K562 (cell line): ENCODE data around the gene OR51F1. TPM values are rescaled to one million over a fixed set of nuclear protein-coding genes. Genes with fewer than 3 reads are reported as not detected.

Experiments used
- ATAC-seq: fragments of 200-7000 bp; cut with Tn5 transposase; 3 replicates; pipeline ENCODE4 v1.9.1; 2020; ENCODE audit warnings: moderate library complexity
- BruUV-seq: library from RNA; stranded (reverse); fragments of 400-500 nt; replicated peaks from 2 replicates; lab custom pipeline; 2021; lab: Mats Ljungman, UMichigan
- CTCF ChIA-PET: fragments of 300-600 bp; formaldehyde crosslinking; extraction: SDS; loops from one replicate; lab custom pipeline; 2021; ENCODE audit warnings: low intra/inter-chr PET ratio; lab: Yijun Ruan, JAX
- POLR2A ChIA-PET: fragments of 300-600, 350-650 bp; sonication (Branson Sonifier 250); formaldehyde crosslinking; extraction: SDS; loops from one replicate; lab custom pipeline; 2021; ENCODE audit warnings: antibody characterized with exemption, inconsistent platforms; lab: Yijun Ruan, JAX
- DNase-seq, 4 experiments: peaks; one replicate each; pipeline versions ENCODE4 v3.0.0 to v3.0.0-alpha.2; 2011 to 2018; ENCODE audit warnings: low spot score in 3 of 4, mixed read lengths in 3 of 4; ENCODE audit errors: extremely low read depth in 1 of 4
- FAIRE-seq: peaks from 2 replicates; lab custom pipeline; 2011; peaks lifted over from hg19 to GRCh38; lab: Jason Lieb, UNC
- H2AFZ ChIP-seq: 2 replicates; pipeline ENCODE4 v1.6.0; 2011; ENCODE audit warnings: low read depth, low read length, control low read depth, inconsistent platforms
- H3K27ac ChIP-seq: fragments of 200-600 bp; 3 replicates; pipeline ENCODE4 v1.8.0; 2011; ENCODE audit warnings: low read depth, mild to moderate bottlenecking, control low read depth, inconsistent platforms, low read length, moderate library complexity, mixed read lengths; ENCODE audit errors: extremely low read depth
- H3K27me3 ChIP-seq, 2 experiments: fragments of 300-600 bp in 1 of 2; 2 replicates in 1 of 2; 3 replicates in 1 of 2; pipeline versions ENCODE4 v1.6.0 to v1.8.0; 2011; ENCODE audit warnings: inconsistent platforms in 2 of 2, low read length in 2 of 2, mild to moderate bottlenecking in 1 of 2, mixed read lengths in 1 of 2, moderate library complexity in 1 of 2; ENCODE audit not compliant: control insufficient read depth in 2 of 2, insufficient read depth in 2 of 2
- H3K36me3 ChIP-seq: fragments of 300-600 bp; 3 replicates; pipeline ENCODE4 v1.8.0; 2011; ENCODE audit warnings: mild to moderate bottlenecking, low read length, inconsistent platforms; ENCODE audit not compliant: control insufficient read depth, insufficient read depth
- H3K4me1 ChIP-seq, 2 experiments: fragments of 200-600 bp in 1 of 2; replicated peaks in 1 of 2; 2 replicates in 1 of 2; 3 replicates in 1 of 2; pipeline versions ENCODE4 v1.5.1 to v1.8.0; 2011; ENCODE audit warnings: inconsistent platforms in 2 of 2, low read length in 2 of 2, mild to moderate bottlenecking in 1 of 2, mixed read lengths in 1 of 2, moderate library complexity in 1 of 2; ENCODE audit not compliant: control insufficient read depth in 2 of 2, insufficient read depth in 2 of 2
- H3K4me2 ChIP-seq: 2 replicates; pipeline ENCODE4 v1.6.1; 2011; ENCODE audit warnings: low read length, control low read depth, inconsistent platforms, mixed read lengths; ENCODE audit not compliant: insufficient read depth
- H3K4me3 ChIP-seq: fragments of 200-600 bp; sonication (generic), shearing (Covaris generic); 2 replicates; pipeline ENCODE4 v1.5.1; 2016; ENCODE audit warnings: control low read depth, inconsistent platforms
- H3K79me2 ChIP-seq: fragments of 200-600 bp; 3 replicates; pipeline ENCODE4 v1.8.0; 2011; ENCODE audit warnings: low read length, inconsistent platforms; ENCODE audit not compliant: control insufficient read depth, insufficient read depth
- H3K9ac ChIP-seq, 2 experiments: 2 replicates each; pipeline versions ENCODE4 v1.6.0 to v1.6.1; 2011; ENCODE audit warnings: low read depth in 2 of 2, low read length in 2 of 2, control low read depth in 1 of 2, inconsistent platforms in 1 of 2, mild to moderate bottlenecking in 1 of 2, mixed read lengths in 1 of 2; ENCODE audit not compliant: insufficient read depth in 1 of 2
- H3K9me1 ChIP-seq: one replicate; pipeline ENCODE4 v1.6.0; 2011; ENCODE audit warnings: inconsistent platforms, mild to moderate bottlenecking, low read length, moderate library complexity; ENCODE audit not compliant: control insufficient read depth, insufficient read depth
- H3K9me3 ChIP-seq: replicated peaks from 2 replicates; pipeline ENCODE4 v1.5.1; 2011; ENCODE audit warnings: low read depth, low read length, inconsistent platforms; ENCODE audit not compliant: control insufficient read depth, insufficient read depth
- H4K20me1 ChIP-seq: replicated peaks from 2 replicates; pipeline ENCODE4 v1.6.1; 2011; ENCODE audit warnings: low read length, inconsistent platforms, mixed read lengths; ENCODE audit not compliant: control insufficient read depth, insufficient read depth
- MCM7 ChIP-seq, 2 experiments: fragments of 450-650 bp; IDR thresholded peaks; 2 replicates each; pipeline ENCODE4 v1.6.1; 2016 to 2018
- NONO ChIP-seq, 2 experiments: fragments of 200-400 bp in 1 of 2; fragments of 450-650 bp in 1 of 2; formaldehyde crosslinking in 1 of 2; IDR thresholded peaks; 2 replicates each; pipeline ENCODE4 v1.6.1; 2017; ENCODE audit warnings: low read depth in 2 of 2, mild to moderate bottlenecking in 2 of 2, moderate library complexity in 2 of 2, low read length in 1 of 2
- THRAP3 ChIP-seq: fragments of 450-650 bp; IDR thresholded peaks from 2 replicates; pipeline ENCODE4 v1.6.1; 2016; ENCODE audit warnings: mild to moderate bottlenecking, inconsistent platforms, borderline replicate concordance
- ZFP30 ChIP-seq: fragments of 250-450 bp; sonication (Bioruptor Pico); IDR thresholded peaks from 2 replicates; pipeline ENCODE4 v1.8.0; 2022; ENCODE audit warnings: moderate library complexity, mild to moderate bottlenecking, inconsistent platforms, borderline replicate concordance
- ZFP36 ChIP-seq: fragments of 150-350 bp; IDR thresholded peaks from 2 replicates; pipeline ENCODE4 v1.6.1; 2018; ENCODE audit warnings: low read length, low read depth; ENCODE audit not compliant: partially characterized antibody
- ZFX ChIP-seq: sonication (generic); formaldehyde crosslinking; IDR thresholded peaks from 2 replicates; pipeline ENCODE4 v1.8.0; 2022; ENCODE audit warnings: mild to moderate bottlenecking, missing genetic modification reagents, moderate library complexity
- ZNF174 ChIP-seq: fragments of 250-450 bp; sonication (Bioruptor Pico); IDR thresholded peaks from 2 replicates; pipeline ENCODE4 v1.4.0; 2020; ENCODE audit warnings: mild to moderate bottlenecking
- ZNF41 ChIP-seq: fragments of 250-450 bp; sonication (Bioruptor Pico); conservative IDR thresholded peaks from 2 replicates; pipeline ENCODE4 v1.4.0; 2020; ENCODE audit warnings: mild to moderate bottlenecking
- ZNF436 ChIP-seq: fragments of 250-450, 450-650 bp; sonication (Bioruptor Pico); formaldehyde crosslinking; IDR thresholded peaks from 2 replicates; pipeline ENCODE4 v1.7.0; 2020; ENCODE audit warnings: mild to moderate bottlenecking
- ZNF766 ChIP-seq: fragments of 200-800 bp; sonication (Bioruptor generic); conservative IDR thresholded peaks from 2 replicates; pipeline ENCODE4 v1.6.1; 2016; ENCODE audit warnings: missing genetic modification characterization, missing compliant biosample characterization
- ZZZ3 ChIP-seq: fragments of 450-650 bp; IDR thresholded peaks from 2 replicates; pipeline ENCODE4 v1.6.1; 2016; ENCODE audit warnings: antibody characterized with exemption, mild to moderate bottlenecking, moderate library complexity
- WGBS: fragments of 100-300 bp; shearing (Covaris generic); methylation state at CpG from one replicate; pipeline ENCODE4 v1.1.6; 2016; ENCODE audit warnings: low coverage, mixed read lengths; ENCODE audit not compliant: insufficient coverage; ENCODE audit errors: missing lambda C conversion rate; 5-methylcytosine and 5-hydroxymethylcytosine counted together
- in situ Hi-C: fragments of 300-500 bp; cut with MboI; formaldehyde crosslinking; loops from 4 replicates; pipeline ENCODE4 v1.15.0; 2018; ENCODE audit warnings: inconsistent platforms, mixed read lengths
- intact Hi-C: fragments of 100-400 bp; cut with micrococcal nuclease; formaldehyde crosslinking; loops from 2 replicates; pipeline ENCODE4 v1.14.2; 2022
- polyA plus RNA-seq, 8 experiments: library from polyadenylated mRNA; depleted of rRNA in 4 of 8; stranded (reverse) in 5 of 8; unstranded in 3 of 8; fragments of >200 nt; fragmentation: Nextera tagmentation in 2 of 8; fragmentation: Illumina TruSeq in 1 of 8; extraction: Ambion mirVana in 2 of 8; extraction: Trizol in 1 of 8; gene quantifications; 2 replicates each; pipeline versions ENCODE4 v1.2.1 to v1.2.3, GENCODE V29; 2011 to 2014; ENCODE audit warnings: inconsistent platforms in 1 of 8, missing spikeins in 1 of 8
- total RNA-seq, 7 experiments: library from RNA; depleted of rRNA in 6 of 7; stranded (reverse); fragments of >200 nt in 6 of 7; fragmentation: Illumina TruSeq in 2 of 7; extraction: Trizol in 2 of 7; gene quantifications; 2 replicates each; pipeline versions ENCODE4 v1.2.1 to v1.2.3, GENCODE V29; 2011 to 2021; ENCODE audit warnings: low replicate concordance in 1 of 7
- TF ChIP-seq, protein P1 (sequence below), 2 experiments: fragments of 450-650 bp; formaldehyde crosslinking in 1 of 2; IDR thresholded peaks; 2 replicates each; pipeline versions ENCODE4 v1.4.0 to v1.6.1; 2014 to 2020; ENCODE audit warnings: mild to moderate bottlenecking in 2 of 2, borderline replicate concordance in 1 of 2, low read depth in 1 of 2
- TF ChIP-seq, protein P2 (sequence below): fragments of 450-650 bp; formaldehyde crosslinking; conservative IDR thresholded peaks from 2 replicates; pipeline ENCODE4 v1.4.0; 2022; ENCODE audit warnings: mild to moderate bottlenecking, missing genetic modification characterization

Gene OR51F1
- total and polyA plus RNA-seq, 9 of the 15 experiments (the other 6 are each of a cell fraction or from before 2014, with no cell fraction given), result not detected

DNA sequence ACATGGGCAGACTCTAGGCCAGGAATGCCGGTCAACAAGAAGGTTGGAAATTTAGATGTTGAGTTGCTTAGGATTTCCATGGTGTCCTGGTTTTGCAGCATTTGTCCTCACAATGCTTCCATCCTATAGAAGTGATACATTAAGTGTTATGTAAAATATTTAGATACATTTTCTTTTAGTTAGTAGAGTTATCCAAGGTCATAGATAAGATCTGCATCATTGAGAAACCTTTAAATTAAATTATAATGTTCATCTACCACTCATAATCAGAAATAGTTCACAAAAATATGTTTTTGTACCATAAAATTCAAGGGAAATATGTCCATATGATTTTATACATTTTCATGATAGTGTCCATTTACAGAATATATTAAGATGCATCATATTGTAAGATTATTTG lies at the start of gene OR51F1 (continued):
- TF ChIP-seq, protein P1, sequence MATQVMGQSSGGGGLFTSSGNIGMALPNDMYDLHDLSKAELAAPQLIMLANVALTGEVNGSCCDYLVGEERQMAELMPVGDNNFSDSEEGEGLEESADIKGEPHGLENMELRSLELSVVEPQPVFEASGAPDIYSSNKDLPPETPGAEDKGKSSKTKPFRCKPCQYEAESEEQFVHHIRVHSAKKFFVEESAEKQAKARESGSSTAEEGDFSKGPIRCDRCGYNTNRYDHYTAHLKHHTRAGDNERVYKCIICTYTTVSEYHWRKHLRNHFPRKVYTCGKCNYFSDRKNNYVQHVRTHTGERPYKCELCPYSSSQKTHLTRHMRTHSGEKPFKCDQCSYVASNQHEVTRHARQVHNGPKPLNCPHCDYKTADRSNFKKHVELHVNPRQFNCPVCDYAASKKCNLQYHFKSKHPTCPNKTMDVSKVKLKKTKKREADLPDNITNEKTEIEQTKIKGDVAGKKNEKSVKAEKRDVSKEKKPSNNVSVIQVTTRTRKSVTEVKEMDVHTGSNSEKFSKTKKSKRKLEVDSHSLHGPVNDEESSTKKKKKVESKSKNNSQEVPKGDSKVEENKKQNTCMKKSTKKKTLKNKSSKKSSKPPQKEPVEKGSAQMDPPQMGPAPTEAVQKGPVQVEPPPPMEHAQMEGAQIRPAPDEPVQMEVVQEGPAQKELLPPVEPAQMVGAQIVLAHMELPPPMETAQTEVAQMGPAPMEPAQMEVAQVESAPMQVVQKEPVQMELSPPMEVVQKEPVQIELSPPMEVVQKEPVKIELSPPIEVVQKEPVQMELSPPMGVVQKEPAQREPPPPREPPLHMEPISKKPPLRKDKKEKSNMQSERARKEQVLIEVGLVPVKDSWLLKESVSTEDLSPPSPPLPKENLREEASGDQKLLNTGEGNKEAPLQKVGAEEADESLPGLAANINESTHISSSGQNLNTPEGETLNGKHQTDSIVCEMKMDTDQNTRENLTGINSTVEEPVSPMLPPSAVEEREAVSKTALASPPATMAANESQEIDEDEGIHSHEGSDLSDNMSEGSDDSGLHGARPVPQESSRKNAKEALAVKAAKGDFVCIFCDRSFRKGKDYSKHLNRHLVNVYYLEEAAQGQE (IDR thresholded peaks at IDR 0.05; ENCODE audit: borderline replicate concordance), result no peak
- TF ChIP-seq, protein P1 (CRISPR knock-in tag; IDR thresholded peaks at IDR 0.05; ENCODE audit: low read depth), result no peak

DNA sequence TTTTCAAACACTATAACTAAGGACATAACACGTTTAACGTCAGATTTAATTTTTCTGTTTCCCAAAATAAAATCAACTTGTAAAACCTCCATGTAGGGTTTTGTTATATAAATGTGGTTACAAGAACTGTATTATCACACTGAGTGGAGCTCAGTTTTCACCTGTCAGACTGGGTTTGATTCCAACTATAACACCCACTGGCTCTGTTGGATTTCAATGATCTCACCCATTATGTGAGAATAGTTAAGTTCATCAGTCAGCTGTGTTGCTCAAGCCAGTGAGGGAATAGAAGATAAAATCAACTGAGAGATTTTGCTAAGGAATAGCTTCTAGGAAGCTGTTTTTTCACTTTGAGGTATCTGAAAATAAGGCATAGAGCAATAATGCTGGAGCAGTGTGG lies 39.5 kb upstream of the OR51F1 start:
- Histone ChIP-seq H3K9me3 (no peaks in the 10 kb centered on the region), H3K36me3 (no peaks in the 10 kb centered on the region), H2AFZ (no peak overlapping the region), H3K9ac (no peak overlapping the region), H3K4me2 (no peak overlapping the region), H3K79me2 (no peaks in the 10 kb centered on the region), H3K9me1 (no peaks in the 10 kb centered on the region), H3K4me3 (no peak overlapping the region), H4K20me1 (no peaks in the 10 kb centered on the region), H3K27me3 (no peaks in the 10 kb centered on the region), H3K4me1 (no peaks in the 10 kb centered on the region), H3K27ac (no peak overlapping the region)
- WGBS, result 0% methylated on average over 2 of the region's 2 CpGs
- no TSS peak for BruUV-seq
- intact Hi-C loops (no loop called here), in situ Hi-C loops (no loop called here)
- ATAC-seq (no peak), DNase-seq (no peak), FAIRE-seq (no peak)
- ChIA-PET POLR2A (no interaction called here), CTCF (no interaction called here)
- TF ChIP-seq ZZZ3, result no peak
- TF ChIP-seq THRAP3, result no peak
- no peak for TF ChIP-seq ZNF174 (CRISPR knock-in tag)
- no peak for TF ChIP-seq ZNF41 (CRISPR knock-in tag)
- TF ChIP-seq, protein P2, sequence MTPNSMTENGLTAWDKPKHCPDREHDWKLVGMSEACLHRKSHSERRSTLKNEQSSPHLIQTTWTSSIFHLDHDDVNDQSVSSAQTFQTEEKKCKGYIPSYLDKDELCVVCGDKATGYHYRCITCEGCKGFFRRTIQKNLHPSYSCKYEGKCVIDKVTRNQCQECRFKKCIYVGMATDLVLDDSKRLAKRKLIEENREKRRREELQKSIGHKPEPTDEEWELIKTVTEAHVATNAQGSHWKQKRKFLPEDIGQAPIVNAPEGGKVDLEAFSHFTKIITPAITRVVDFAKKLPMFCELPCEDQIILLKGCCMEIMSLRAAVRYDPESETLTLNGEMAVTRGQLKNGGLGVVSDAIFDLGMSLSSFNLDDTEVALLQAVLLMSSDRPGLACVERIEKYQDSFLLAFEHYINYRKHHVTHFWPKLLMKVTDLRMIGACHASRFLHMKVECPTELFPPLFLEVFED (CRISPR knock-in tag), result no peak
- TF ChIP-seq NONO (IDR thresholded peaks at IDR 0.05; ENCODE audit: low read depth in 2 of 2, low read length in 1 of 2), result no peak
- no peak for TF ChIP-seq ZNF766 (CRISPR knock-in tag)
- TF ChIP-seq MCM7 (IDR thresholded peaks at IDR 0.05), result no peak
- TF ChIP-seq ZFP36, result no peak
- TF ChIP-seq ZNF436 (CRISPR knock-in tag), result no peak
- TF ChIP-seq ZFX (CRISPR knock-in tag), result no peak
- no peak for TF ChIP-seq ZFP30 (CRISPR knock-in tag)
